OCI-LY7 (cell line): ENCODE measurements around the gene BRMS1. TPM values are rescaled to one million over a fixed set of nuclear protein-coding genes. Genes with fewer than 3 reads are reported as not detected.

ENCODE experiments used
- BruUV-seq: library from RNA; stranded (reverse); fragments of 400-500 nt; replicated peaks from 2 replicates; lab custom pipeline; 2021; lab: Mats Ljungman, UMichigan
- CTCF ChIA-PET: fragments of 300-600 bp; sonication (Branson Sonifier 250); formaldehyde crosslinking; loops from one replicate; lab custom pipeline; 2022; ENCODE audit warnings: antibody characterized with exemption; ENCODE audit not compliant: unreplicated experiment; lab: Charles Lee
- POLR2A ChIA-PET: fragments of 300-600 bp; sonication (Branson Sonifier 250); formaldehyde crosslinking; loops from one replicate; lab custom pipeline; 2022; ENCODE audit warnings: antibody characterized with exemption; lab: Charles Lee
- DNase-seq: peaks from one replicate; pipeline ENCODE4 v3.0.0-alpha.2; 2015; ENCODE audit warnings: low spot score
- H2AFZ ChIP-seq: fragments of 200-600 bp; sonication (generic), shearing (Covaris generic); 2 replicates; pipeline ENCODE4 v1.6.1; 2014; ENCODE audit warnings: mild to moderate bottlenecking, antibody characterized with exemption, low read length, moderate library complexity
- H3K27ac ChIP-seq: fragments of 200-600 bp; sonication (generic); 2 replicates; pipeline ENCODE4 v1.5.1; 2014; ENCODE audit warnings: mixed run types, low read depth, mild to moderate bottlenecking, moderate library complexity, low read length, inconsistent platforms; ENCODE audit not compliant: poor library complexity, severe bottlenecking
- H3K36me3 ChIP-seq: fragments of 200-600 bp; sonication (generic); 2 replicates; pipeline ENCODE4 v1.6.1; 2014; ENCODE audit warnings: mild to moderate bottlenecking, antibody characterized with exemption, low read length, moderate library complexity, mixed read lengths; ENCODE audit not compliant: insufficient read depth
- H3K4me1 ChIP-seq: fragments of 200-600 bp; sonication (generic); 2 replicates; pipeline ENCODE4 v1.5.1; 2014; ENCODE audit warnings: mild to moderate bottlenecking, low read length; ENCODE audit not compliant: insufficient read depth, poor library complexity, severe bottlenecking
- H3K4me2 ChIP-seq: fragments of 200-600 bp; sonication (generic); 2 replicates; pipeline ENCODE4 v1.6.1; 2014; ENCODE audit warnings: mild to moderate bottlenecking, low read length
- H3K4me3 ChIP-seq: fragments of 200-600 bp; sonication (generic); 2 replicates; pipeline ENCODE4 v1.5.1; 2014; ENCODE audit warnings: mild to moderate bottlenecking, low read depth, low read length; ENCODE audit not compliant: poor library complexity, severe bottlenecking
- H3K79me2 ChIP-seq: fragments of 200-600 bp; sonication (generic); 2 replicates; pipeline ENCODE4 v1.6.1; 2016; ENCODE audit warnings: low read depth, mild to moderate bottlenecking, low read length, moderate library complexity, mixed read lengths; ENCODE audit not compliant: insufficient read depth
- H3K9me2 ChIP-seq: fragments of 200-600 bp; sonication (generic); 2 replicates; pipeline ENCODE4 v1.6.1; 2016; ENCODE audit warnings: mild to moderate bottlenecking, low read length, mixed read lengths; ENCODE audit not compliant: insufficient read depth
- H3K9me3 ChIP-seq: fragments of 200-600 bp; sonication (generic); 2 replicates; pipeline ENCODE4 v1.6.1; 2014; ENCODE audit warnings: mild to moderate bottlenecking, mixed run types, low read length, mixed read lengths
- H4K20me1 ChIP-seq: fragments of 200-600 bp; sonication (generic); 2 replicates; pipeline ENCODE4 v1.6.1; 2014; ENCODE audit warnings: mild to moderate bottlenecking, antibody characterized with exemption, low read length, moderate library complexity, mixed read lengths; ENCODE audit not compliant: insufficient read depth
- EZH2phosphoT487 ChIP-seq: fragments of 200-600 bp; sonication (generic); IDR thresholded peaks from 2 replicates; pipeline ENCODE4 v1.6.1; 2018; ENCODE audit warnings: low read depth, borderline replicate concordance, mild to moderate bottlenecking, mixed run types, antibody characterized with exemption, low read length, moderate library complexity, mixed read lengths
- intact Hi-C: fragments of 100-400 bp; cut with micrococcal nuclease; formaldehyde crosslinking; loops from one replicate; pipeline ENCODE4 v1.10.0; 2022; ENCODE audit not compliant: unreplicated experiment
- total RNA-seq, 2 experiments: library from RNA; depleted of rRNA in 1 of 2; stranded (reverse); fragments of >200 nt in 1 of 2; shearing (Covaris generic) in 1 of 2; gene quantifications; 2 replicates each; pipeline ENCODE4 v1.2.3, GENCODE V29; 2014 to 2022
- TF ChIP-seq, protein P1 (sequence below): fragments of 200-600 bp; sonication (generic); conservative IDR thresholded peaks from 2 replicates; pipeline ENCODE4 v1.5.1; 2014; ENCODE audit warnings: mild to moderate bottlenecking, antibody characterized with exemption, low read length, moderate library complexity, mixed read lengths

BRMS1 gene
- total RNA-seq, 2 experiments from 2014 or later: 43.1 to 43.8 TPM

DNA sequence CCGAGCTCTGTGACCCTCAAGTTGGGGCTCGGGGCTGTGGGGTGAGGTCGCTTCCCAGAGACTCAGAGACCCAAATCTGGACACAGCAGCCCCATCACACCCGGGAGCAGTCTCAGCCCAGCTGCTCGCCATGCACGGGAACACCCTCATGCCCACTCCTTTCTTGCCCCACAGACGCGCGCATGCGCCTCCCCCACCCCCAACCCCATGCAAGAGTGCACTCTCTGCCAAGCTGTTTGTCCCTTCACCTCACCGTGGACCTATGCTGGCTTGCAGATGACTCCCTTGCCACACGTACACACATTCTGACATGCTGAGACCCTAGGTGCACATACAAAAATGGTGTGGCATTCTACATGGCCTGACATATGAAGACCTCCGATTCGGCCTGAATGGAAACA lies 27.6 kb downstream of the BRMS1 start:
- no peaks in the 10 kb centered on the region for H3K36me3 ChIP-seq
- CTCF ChIA-PET: interaction anchor here (1.0 kb wide), 1 partner anchor 51 kb away, joined by 4 read pairs; no protein-coding TSS in a partner anchor
- peak overlapping the region; percentile 83 for H3K27ac ChIP-seq
- POLR2A ChIA-PET: interaction anchor here (0.6 to 1.2 kb wide), 2 partner anchors 31 to 38 kb away, joined by 3 read pairs; no protein-coding TSS in a partner anchor
- peak overlapping the region; percentile 49 for H3K4me3 ChIP-seq
- peaks cover 38% of the 10 kb centered on the region for H3K4me1 ChIP-seq
- no peaks in the 10 kb centered on the region for H4K20me1 ChIP-seq
- H2AFZ ChIP-seq: peak overlapping the region; percentile 83
- no peaks in the 10 kb centered on the region for H3K9me3 ChIP-seq
- no peaks in the 10 kb centered on the region for H3K9me2 ChIP-seq
- peak overlapping the region; percentile 81 for H3K4me2 ChIP-seq
- intact Hi-C loops: no loop called here
- BruUV-seq: no TSS peak
- peak; percentile 59 for DNase-seq
- no peak for TF ChIP-seq EZH2phosphoT487
- TF ChIP-seq, protein P1, sequence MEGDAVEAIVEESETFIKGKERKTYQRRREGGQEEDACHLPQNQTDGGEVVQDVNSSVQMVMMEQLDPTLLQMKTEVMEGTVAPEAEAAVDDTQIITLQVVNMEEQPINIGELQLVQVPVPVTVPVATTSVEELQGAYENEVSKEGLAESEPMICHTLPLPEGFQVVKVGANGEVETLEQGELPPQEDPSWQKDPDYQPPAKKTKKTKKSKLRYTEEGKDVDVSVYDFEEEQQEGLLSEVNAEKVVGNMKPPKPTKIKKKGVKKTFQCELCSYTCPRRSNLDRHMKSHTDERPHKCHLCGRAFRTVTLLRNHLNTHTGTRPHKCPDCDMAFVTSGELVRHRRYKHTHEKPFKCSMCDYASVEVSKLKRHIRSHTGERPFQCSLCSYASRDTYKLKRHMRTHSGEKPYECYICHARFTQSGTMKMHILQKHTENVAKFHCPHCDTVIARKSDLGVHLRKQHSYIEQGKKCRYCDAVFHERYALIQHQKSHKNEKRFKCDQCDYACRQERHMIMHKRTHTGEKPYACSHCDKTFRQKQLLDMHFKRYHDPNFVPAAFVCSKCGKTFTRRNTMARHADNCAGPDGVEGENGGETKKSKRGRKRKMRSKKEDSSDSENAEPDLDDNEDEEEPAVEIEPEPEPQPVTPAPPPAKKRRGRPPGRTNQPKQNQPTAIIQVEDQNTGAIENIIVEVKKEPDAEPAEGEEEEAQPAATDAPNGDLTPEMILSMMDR: no peak
- H3K79me2 ChIP-seq: no peaks in the 10 kb centered on the region

DNA sequence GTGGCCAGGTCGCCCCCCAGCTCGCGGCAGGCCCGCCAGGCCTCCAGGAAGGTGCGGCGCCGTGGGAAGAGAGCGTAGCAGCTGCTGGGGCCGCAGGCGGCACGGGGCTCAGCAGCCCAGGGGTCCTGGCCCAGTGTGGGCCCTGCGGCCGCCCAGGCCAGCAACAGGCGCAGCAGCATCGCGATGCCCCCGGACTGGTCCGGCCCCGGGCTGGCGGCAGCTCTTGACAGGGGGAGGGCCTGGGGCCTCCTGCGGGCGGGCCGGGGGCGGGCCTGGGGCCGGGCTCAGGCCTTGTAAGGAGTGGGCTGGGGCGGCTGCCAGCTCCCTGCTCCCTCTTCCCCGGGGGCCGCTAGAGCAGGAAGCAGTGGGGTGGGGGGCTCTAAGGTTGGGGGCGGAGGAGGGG lies 28.1 kb downstream of the BRMS1 start, which contains the start of gene CD248:
Gene CD248 (minus strand): TSS at position 196 of the 403 bp plus-strand sequence. CDS start 17 bp downstream, at position 179.
- Histone ChIP-seq H3K4me2 (peak within 1 kb of the TSS; percentile 81), H3K36me3 (no peaks in the 10 kb centered on the region), H3K9me2 (no peaks in the 10 kb centered on the region), H3K27ac (peak within 1 kb of the TSS; percentile 83), H3K4me1 (peaks cover 38% of the 10 kb centered on the region), H2AFZ (peak within 1 kb of the TSS; percentile 83), H3K9me3 (no peaks in the 10 kb centered on the region), H3K4me3 (peak within 1 kb of the TSS; percentile 49), H3K79me2 (no peaks in the 10 kb centered on the region), H4K20me1 (no peaks in the 10 kb centered on the region)
- BruUV-seq: no TSS peak
- ChIA-PET CTCF (interaction anchor here (1.0 kb wide), 1 partner anchor 50 kb away, joined by 4 read pairs; no protein-coding TSS in a partner anchor), POLR2A (no interaction called here)
- intact Hi-C loops: no loop called here
- TF ChIP-seq EZH2phosphoT487: no peak
- no peak for DNase-seq

DNA sequence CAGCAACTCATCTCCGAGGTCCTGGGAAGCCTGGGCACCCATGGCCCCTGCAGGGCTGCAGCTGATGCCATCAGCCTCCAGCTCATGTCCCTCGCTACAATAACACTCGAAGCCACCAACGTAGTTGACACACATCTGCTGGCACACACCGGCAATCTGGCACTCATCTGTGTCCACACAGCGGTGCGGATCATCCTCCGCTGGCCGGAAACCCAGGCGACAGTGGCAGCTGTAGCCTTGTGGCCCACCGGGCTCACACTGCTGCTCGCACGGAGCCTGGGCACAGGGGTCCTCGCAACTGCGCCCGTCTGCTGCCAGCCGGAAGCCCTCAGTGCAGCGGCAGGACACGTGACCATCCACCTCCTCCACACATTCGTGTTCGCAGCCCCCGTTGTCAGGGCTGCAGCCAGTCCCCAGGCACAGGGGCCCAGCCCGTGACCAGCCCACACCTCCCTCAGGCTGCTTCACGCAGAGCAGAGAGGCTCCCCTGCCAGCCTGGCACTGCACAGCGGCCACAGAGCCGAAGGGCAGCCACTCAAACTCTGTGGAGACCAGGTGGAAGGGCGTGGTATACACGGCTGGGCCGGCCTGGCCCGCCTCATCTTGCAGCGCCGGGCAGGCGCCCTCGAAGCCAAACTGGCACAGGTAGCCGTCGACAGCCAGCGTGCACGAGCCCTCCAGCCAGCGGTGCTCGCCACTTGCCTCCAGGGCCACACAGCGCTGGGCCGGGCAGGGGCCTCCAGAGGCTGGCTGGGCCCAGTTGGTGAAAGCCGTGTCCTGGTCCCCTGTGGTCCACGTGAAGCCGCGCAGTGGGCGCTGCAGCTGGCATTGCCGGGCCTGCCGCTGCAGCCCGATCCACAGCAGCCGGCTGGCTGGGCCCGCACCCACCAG lies 28.7 kb downstream of the BRMS1 start:
- Histone ChIP-seq H3K79me2 (no peaks in the 10 kb centered on the region), H3K4me3 (no peak overlapping the region), H3K9me2 (no peaks in the 10 kb centered on the region), H3K27ac (no peak overlapping the region), H3K4me2 (no peak overlapping the region), H4K20me1 (no peaks in the 10 kb centered on the region), H3K36me3 (no peaks in the 10 kb centered on the region), H2AFZ (no peak overlapping the region), H3K4me1 (peaks cover 42% of the 10 kb centered on the region), H3K9me3 (no peaks in the 10 kb centered on the region)
- intact Hi-C loops: no loop called here
- no peak for TF ChIP-seq EZH2phosphoT487
- TF ChIP-seq, protein P1: no peak
- POLR2A ChIA-PET: no interaction called here
- BruUV-seq: no TSS peak
- CTCF ChIA-PET: no interaction called here
- DNase-seq: no peak
